Astrocyte of the hippocampus (primary cell): ENCODE data around the gene DNHD1.
"Not testable (repeated sequence)": the region's sequence is repeated elsewhere in the genome, so short reads cannot be mapped to it uniquely, and the experiment has no call there.

Experiments
- DNase-seq: peaks from one replicate; pipeline ENCODE4 v3.0.0; 2011; ENCODE audit warnings: low read depth, low spot score

The DNHD1 gene

DNA sequence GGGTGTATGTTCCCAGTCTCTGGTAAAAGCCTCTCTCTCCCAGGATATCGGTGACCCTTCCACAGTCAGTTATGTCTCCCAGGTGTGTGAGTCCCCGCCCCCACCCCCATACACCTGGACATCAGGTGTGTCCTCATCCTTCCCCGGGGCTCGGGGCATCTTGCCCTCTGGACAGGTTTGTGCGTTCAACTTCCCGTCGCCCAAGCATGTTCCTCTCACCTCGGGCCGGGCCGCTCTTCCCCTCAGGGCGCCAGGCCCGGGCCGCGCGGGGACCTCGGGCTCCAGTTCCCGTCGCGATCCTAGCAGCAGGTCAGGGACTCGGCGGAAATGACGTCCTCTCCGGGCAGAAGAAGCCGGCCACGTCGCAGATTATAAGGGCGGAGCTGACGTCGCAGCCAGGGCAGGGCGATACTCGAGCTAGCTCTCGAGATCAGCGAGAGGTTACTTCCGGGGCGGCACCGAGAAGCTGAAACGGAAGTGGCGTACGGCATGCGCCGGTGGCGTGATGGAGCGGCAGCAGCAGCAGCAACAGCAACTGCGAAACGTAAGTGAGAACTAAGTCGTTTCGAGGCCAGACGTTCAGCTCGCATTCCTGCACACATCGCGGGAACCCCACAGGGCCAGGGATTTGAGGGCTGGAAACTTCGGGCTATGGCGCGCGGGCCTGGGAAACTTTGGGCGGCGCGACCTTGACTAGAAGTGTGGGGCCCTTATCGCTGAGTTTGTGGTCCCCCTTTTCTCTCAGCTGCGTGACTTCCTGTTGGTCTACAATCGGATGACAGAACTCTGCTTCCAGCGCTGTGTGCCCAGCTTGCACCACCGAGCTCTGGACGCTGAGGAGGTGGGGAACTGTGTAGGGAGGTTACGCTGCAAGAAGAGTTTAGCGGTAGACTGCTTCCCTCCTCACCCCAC, 15.8 kb upstream of the DNHD1 start, which contains the start of the genes ARFIP2 and TIMM10B:
Gene ARFIP2 (minus strand): TSS at position 320 of the 912 bp plus-strand sequence. CDS start 910 bp downstream, outside the sequence.
Gene TIMM10B (plus strand): TSS at position 490 of the 912 bp plus-strand sequence. CDS start 16 bp downstream, at position 506.
- peak; percentile 99 for DNase-seq

DNA sequence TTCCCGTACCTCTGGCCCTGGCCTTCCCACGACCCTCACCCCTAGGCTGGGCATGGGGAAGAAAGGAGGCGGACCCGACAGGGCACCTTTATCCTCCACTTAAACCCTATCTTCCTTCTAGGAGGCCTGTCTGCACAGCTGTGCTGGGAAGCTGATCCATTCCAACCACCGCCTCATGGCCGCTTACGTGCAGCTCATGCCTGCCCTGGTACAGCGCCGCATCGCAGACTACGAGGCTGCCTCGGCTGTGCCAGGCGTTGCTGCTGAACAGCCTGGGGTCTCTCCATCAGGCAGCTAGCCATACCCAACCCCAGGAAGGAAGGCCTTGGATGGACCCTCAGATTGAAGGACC, 15.2 kb upstream of the DNHD1 start:
- peak; percentile 34 for DNase-seq

DNA sequence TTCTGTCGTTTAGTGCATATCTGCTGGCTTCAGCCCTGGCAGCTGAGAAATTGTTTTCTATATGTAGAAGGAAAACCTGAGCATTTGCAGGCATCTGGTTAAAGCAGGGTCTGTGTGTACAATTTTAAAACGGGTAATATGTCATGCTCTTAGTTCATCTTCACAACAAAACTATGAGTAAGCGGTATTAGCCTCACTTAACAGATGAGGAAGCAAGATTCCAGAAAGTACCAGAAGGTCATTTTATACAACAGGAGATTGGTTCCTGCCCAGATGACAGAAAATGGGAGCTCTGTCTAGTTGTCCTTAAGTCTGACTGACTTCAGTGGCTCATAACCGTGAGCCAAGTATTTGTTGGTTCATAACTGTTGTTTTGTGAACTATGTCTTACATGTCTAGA, 14.6 kb upstream of the DNHD1 start:
- no peak for DNase-seq

DNA sequence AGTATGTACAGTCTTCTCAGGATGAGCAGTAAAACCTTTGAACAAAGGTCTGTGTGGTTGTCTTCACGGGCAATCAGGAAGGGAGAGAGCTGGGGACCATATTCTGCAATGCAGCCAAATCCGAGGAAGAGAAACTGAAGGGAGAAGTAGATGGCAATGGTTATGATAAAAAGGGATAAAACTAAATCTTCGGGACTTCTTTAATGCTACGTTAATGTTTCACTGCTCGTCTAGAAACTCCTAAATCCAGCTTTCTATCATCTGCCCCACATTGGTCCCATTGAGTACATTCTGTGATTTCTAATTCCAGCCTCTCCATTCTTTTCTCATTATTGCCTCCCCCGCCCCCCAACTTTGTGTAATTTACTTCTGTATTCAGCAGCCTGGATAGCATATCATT, 14.1 kb upstream of the DNHD1 start:
- no peak for DNase-seq

DNA sequence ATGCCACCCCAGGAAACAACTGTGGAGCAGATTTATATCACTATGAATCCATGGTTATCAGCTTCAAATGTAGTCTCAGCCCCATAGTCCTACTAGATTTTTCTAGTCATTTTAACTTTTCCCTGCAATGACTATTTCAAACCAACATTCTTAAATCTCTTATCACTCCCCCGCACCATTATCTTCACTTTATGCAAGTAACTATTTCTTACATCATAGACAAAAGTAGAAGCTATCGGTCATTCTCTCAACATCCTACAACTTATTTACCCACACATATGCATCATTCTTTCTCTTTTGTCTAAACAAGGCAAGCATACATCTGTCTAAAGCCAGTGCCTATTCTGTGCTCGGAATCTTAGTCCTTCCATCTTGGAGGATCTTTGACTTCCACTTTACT, 11.4 kb upstream of the DNHD1 start:
- no peak for DNase-seq

DNA sequence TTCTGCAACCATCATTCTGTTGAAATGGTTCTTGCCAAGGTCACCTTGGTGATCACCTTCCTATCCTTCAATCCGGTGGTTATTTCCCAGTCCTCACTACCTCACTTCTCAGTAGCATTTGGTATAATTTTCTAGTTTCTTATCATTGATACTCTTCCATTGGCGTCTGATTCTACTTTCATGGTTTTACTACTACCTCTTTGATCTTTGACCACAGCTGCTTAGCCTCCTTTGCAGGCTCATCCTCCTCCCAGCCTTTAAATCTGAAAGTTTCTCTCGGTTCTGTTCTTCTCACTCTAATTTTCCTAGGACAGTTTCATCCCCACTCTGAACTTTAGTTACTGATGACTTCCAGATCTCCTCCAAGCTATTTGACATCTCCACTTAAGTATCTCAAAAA, 10.8 kb upstream of the DNHD1 start:
- DNase-seq, result no peak

DNA sequence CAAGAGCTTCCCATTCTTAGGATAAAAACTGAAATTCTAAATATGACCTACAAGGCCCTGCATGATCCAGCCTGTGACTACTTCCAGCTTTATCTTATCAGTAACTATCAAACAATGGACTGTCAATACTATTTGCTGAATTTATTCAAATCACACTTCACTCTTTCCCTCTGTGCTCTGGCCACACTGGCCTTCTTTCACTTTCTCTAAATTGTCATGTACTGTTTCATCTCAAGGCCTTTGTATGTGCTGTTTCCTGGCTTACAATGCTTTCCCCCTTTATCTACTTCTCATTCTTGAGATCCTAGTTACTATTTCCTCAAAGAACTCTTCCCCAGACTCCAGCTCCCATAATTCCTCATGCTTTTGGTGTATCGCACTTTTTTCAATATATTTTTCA, 10.1 kb upstream of the DNHD1 start:
- no peak for DNase-seq

DNA sequence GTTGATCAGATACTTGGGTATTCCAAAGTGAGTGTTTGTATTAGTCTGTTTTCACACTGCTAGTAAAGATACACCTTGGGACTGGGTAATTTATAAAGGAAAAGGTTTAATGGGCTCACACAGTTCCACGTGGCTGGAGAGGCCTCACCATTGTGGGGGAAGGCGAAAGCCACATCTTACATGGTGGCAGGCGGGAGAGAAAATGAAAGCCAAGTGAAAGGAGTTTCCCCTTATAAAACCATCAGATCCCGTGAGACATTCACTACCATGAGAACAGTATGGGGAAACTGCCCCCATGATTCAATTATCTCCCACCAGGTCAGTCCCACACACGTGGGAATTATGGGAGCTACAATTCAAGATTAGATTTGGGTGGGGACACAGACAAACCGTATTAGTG, 8.7 kb upstream of the DNHD1 start:
- DNase-seq, result no peak

DNA sequence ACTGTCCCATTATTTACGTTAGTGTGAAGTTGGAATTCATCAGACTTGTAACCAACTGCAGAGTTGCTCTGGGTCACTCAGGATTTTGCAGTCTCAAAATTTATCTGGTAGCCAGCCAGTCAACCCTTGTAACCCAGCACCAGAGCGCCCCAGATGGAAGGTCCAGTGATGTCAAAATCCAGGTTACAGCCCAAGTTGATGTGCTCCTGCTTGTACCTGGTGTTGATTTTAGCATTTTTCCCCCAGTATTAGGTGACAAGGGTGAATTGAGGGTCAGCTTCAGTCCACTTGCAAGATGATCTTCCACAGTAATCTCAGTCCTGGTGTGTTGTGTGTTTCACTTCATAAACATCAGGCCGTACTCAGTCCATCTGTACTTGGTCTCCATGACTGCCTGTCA, 8.3 kb upstream of the DNHD1 start:
- no peak for DNase-seq

DNA sequence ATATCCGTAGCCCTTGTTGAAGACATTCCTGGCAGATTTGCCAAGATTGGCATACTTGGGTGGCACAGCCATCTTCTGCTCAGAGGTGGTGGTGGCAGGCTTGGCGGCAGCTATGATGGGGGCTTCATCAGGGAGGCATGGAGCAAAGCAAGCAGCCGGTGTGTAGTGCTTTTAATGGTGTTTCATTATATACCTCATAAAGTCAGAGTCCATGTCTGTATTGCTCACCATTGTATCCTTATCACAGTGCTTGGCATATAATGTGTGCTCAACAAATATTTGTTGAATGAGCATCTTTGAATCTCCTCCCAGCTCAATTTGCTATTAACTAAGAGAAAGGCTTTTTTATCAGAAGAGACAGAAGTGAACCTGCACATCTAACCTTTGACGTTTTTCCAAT, 7.8 kb upstream of the DNHD1 start:
- no peak for DNase-seq

DNA sequence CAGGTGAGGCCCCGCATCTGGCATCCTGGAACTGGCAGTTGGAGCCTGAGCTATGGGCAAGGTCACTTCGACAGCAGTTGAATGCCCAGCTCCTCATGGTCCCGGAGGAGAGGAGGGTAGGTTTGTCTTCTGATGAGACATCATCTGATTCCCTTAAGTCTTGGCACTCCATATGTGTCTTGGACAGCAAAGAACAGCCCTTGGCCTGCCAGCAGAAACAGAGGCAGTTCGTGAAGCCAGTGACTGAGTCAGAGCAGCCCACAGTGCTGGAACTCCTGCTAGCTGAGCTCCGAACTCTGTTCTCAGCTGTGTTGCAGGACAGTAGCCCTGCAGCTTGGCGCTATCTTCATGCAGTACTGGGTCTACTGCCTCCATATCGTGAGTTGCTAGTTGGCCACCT, 1.0 kb downstream of the DNHD1 start:
- DNase-seq, result peak; percentile 24

DNA sequence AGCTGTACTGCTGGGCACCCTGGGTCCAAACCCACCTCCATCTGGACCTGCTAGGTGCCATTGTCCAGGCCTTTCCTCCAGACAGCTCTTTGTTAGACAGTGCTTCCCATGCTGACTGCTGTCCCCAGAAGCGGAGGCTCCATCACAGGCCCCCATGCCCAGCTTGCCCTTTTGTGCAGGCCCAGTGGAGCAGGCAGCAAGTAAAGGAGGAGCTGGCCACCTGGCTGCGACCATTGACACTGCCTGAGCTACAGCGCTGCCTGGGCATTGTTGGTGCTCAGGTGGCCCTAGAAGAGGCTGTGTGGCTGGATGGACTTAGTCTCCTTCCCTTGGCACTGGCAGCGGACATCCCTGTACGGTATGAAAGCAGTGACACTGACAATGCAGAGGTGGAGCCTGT, 1.5 kb downstream of the DNHD1 start:
- DNase-seq, result no peak

DNA sequence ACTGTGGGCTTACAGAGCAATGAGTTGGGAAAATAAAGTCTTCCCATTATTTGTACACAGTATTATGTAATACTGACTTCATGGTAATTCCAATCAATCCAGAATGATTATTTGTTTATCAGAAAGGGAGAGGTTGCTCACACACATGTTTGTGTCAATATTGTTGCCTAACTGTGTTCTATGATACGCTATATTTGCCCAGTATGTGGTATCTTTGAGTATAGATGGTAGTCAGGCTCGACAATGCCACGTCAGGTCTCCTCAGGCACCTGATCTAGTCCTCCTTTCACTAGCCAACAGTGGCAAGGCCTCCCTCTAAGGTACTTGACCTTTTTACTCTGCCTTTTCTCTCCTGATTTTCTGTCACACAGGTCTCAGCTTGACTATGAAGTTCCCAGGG, 5.3 kb downstream of the DNHD1 start:
- DNase-seq, result no peak

DNA sequence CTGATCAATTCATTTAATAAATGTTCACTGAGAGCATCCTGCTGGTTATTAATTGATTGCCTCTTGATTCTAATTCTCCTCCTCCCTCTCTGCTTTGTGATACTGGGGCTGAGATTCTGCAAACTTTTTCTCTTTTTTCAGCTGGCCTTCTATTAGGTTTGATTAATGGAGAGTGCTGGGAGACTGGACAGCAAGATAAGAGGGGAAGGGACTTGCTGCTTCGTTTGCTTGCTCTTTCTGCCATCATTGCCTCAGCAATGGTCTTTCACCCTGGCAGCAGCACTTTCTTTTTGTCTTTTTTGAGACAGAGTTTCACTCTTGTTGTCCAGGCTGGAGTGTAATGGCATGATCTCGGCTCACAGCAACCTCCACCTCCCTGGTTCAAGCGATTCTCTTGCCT, 7.1 kb downstream of the DNHD1 start:
- no peak for DNase-seq

DNA sequence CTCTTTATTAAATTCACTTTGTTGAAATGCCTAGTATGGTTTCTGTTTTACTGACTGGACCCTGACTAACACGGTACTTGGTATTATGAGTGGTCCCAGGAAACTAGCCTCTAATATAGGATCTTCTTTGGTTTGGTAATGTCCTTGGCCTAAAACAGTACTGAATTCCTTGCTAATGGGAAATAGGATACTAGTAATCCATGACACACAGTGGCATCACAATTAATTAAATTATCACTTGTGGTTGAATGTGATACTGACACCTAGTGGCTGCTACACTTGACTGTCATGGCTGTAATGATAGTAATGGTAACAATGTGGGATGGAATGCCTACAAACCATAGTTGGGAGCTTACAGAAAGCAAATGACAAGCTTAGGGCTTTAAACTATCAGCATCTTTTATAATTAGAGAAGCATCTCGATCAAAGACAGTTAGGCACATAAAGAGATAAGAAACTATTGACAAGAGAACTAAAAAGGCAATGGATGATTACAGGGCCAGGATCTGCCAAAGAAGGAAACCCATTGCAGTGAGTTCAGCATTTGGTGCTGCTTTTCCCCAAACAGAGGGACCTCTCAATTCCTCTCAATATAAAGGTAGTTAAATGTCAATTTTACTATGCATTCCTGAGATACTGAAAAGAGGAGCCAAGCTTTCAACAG, 8.6 kb downstream of the DNHD1 start:
- peak; percentile 73 for DNase-seq

DNA sequence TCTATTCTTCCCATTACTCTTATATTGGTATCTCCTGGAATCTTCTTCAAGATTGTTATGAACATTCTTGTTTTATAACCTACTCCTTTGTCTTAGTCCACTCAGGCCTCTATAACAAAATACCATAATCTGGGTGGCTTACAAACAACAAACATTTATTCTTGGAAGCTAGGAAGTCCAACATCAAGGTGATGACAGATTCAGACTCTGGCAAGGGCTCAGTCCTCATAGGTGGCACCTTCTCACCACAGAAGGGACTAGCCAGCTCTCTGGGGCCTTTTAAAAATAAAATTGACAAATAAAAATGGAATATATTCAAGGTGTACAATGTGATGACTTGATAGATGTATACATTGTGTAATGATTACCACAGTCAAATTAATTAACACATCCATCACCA, 19.8 kb downstream of the DNHD1 start:
- no peak for DNase-seq

DNA sequence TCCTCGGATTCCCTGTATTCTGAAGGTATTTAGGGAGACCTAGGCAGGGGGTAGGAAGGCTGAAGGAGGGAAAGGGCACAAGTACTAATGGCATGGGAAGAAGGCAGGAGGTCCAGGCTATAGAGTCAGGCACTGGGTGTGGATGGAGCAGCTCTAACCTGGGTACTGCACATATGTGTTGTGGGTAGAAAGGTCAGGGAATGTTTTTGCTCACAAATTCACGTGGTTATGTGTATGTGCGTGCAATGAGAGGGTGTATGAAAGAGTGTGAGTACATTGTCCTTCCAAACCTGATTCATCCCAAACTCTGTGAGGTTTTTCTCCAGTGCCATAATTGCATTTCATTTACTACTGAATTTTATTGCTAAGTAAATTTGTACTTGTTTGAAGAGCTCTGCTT, 23.2 kb downstream of the DNHD1 start:
- no peak for DNase-seq

DNA sequence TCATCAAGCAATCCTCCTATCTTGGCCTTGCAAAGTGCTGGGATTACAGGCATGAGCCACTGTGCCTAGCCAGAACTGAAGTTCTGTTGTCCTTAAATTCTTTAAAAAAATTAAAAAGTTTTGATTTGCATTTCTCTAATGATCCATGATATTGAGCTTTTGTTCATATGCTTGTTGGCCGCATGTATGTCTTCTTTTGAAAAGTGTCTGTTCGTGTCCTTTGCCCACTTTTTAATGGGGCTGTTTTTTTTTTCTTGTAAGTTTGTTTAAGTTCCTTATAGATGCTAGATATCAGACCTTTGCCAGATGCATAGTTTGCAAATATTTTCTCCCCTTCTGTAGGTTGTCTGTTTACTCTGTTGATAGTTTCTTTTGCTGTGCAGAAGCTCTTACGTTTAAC, 24.9 kb downstream of the DNHD1 start:
- not testable (repeated sequence) for DNase-seq

DNA sequence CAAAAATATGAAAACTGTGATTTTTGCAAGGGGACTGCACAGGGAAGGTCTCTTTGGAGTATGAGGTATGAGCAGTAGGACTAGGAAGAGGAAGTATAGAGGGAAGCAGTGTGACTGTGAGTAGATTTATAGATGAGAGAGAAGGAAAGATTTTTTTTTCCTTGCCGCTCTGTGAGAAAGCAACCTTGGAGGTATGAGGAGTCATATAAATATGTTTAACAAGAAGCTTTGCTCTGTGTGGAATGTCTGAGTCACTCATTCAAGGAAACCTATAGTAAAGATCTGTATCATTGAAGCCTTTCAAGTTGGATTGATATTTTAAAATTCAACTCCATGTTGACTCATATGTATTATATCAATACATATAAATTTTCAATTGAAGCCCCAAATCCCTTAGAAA, 26.2 kb downstream of the DNHD1 start:
- peak; percentile 37 for DNase-seq

DNA sequence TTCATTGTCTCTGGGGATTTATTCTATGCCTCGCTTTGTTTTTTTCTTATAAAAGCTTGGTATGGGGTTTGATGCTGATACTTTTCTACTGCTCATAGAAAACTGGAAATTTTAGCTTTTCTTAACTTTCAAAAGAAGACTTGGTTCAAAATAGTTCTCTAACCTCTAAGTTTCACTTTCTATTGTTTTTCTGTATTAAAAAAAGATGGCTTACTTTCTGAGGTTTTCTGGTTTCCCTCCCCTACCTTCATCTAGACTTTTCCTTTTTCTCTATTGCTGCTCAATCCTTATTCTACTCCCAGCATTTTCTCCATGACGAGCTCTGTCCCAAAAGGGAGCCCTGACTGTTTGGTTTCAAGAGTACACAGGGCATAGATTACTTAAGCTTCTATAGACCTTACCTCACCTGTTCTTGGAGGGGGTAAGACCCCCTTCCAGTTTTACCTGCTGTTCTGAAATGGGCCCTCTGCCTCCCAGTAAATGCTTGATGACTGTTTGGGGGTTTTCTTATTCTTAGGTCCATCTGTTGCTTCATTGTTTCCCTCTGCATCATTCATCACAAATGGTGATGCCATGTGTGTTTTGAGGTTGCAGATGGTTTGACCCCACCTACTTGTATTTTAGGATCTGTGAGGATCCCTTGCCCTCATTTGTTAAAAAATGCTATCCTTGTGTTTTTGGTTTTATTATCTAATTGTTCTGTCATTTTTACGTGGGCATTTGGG, 29.5 kb downstream of the DNHD1 start:
- DNase-seq, result no peak

DNA sequence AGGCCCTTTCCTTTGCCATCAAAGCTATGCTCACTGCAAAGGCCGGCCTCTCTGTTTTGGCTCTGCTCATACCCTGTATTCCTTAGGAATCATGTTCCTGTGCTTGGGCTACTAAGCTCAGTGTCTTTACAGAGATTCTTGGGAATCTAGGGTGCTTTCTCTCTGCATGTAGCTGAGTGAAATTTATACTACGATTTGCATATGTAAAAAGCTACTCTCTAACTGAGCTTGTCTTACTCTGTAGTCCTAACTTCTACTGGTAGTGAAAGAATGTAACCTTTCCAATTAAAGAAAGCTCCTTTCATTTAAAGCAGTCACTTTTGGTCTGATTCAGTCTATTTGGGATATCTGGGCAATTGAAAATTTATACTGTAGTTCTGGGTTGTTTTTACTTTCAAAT, 32.2 kb downstream of the DNHD1 start:
- DNase-seq, result no peak

DNA sequence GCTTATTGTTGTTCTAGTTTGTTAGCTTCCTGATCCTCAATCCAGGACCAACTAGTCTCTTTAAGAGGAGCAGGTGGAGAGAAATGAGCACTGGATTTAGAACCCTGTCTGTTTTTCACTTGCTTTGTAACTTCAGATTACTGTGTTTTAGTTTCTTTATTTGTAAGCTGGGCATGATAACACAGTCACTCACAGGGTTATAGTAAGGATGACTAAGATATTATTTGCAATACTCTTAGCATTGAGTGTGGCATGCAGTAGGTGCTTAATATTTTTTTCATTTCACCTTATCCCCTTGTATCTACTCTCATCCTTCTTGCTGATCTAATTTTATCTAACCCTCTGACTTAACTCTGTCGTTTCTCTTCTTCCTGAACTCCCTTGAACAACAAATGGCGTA, 33.8 kb downstream of the DNHD1 start:
- DNase-seq, result no peak
